GM23248 (cell line): Measurements from ENCODE around the gene THAP4. TPM values are rescaled to one million over a fixed set of nuclear protein-coding genes. Genes with fewer than 3 reads are reported as not detected.
"Not testable (repeated sequence)": the region's sequence is repeated elsewhere in the genome, so short reads cannot be mapped to it uniquely, and the experiment has no call there.

Source experiments
- DNase-seq: peaks from one replicate; pipeline ENCODE4 v3.0.0-alpha.2; 2015
- H2AFZ ChIP-seq: fragments of 200-600 bp; sonication (generic); 2 replicates; pipeline ENCODE4 v1.6.1; 2016; ENCODE audit warnings: antibody characterized with exemption
- H3F3A ChIP-seq: fragments of 200-600 bp; sonication (generic); 2 replicates; pipeline ENCODE4 v1.6.1; 2016; ENCODE audit warnings: mild to moderate bottlenecking, antibody characterized with exemption, mixed run types; ENCODE audit not compliant: insufficient read depth
- H3K27ac ChIP-seq: fragments of 200-600 bp; sonication (generic); 2 replicates; pipeline ENCODE4 v1.5.1; 2016; ENCODE audit warnings: mild to moderate bottlenecking
- H3K27me3 ChIP-seq: fragments of 200-600 bp; sonication (generic); replicated peaks from 2 replicates; pipeline ENCODE4 v1.6.1; 2016; ENCODE audit warnings: mild to moderate bottlenecking; ENCODE audit not compliant: insufficient read depth
- H3K36me3 ChIP-seq: fragments of 200-600 bp; sonication (generic); 2 replicates; pipeline ENCODE4 v1.6.1; 2016; ENCODE audit warnings: low read depth, mild to moderate bottlenecking
- H3K4me1 ChIP-seq: fragments of 200-600 bp; sonication (generic); 2 replicates; pipeline ENCODE4 v1.6.1; 2016; ENCODE audit warnings: mild to moderate bottlenecking; ENCODE audit not compliant: insufficient read depth
- H3K4me2 ChIP-seq: fragments of 200-600 bp; sonication (generic); one replicate; pipeline ENCODE4 v1.6.1; 2016; ENCODE audit warnings: mild to moderate bottlenecking; ENCODE audit not compliant: unreplicated experiment
- H3K4me3 ChIP-seq: fragments of 200-600 bp; sonication (generic); 2 replicates; pipeline ENCODE4 v1.5.1; 2016; ENCODE audit warnings: mild to moderate bottlenecking
- H3K79me2 ChIP-seq: fragments of 200-600 bp; sonication (generic); 2 replicates; pipeline ENCODE4 v1.6.1; 2016; ENCODE audit warnings: mild to moderate bottlenecking; ENCODE audit not compliant: insufficient read depth
- H3K9ac ChIP-seq: fragments of 200-600 bp; sonication (generic); 2 replicates; pipeline ENCODE4 v1.6.1; 2016; ENCODE audit warnings: mild to moderate bottlenecking
- H3K9me2 ChIP-seq: fragments of 200-600 bp; sonication (generic); 2 replicates; pipeline ENCODE4 v1.6.1; 2016; ENCODE audit warnings: mixed run types, mild to moderate bottlenecking, moderate library complexity; ENCODE audit not compliant: insufficient read depth
- H3K9me3 ChIP-seq: fragments of 200-600 bp; sonication (generic); one replicate; pipeline ENCODE4 v1.6.1; 2017; ENCODE audit warnings: low read depth
- H4K20me1 ChIP-seq: fragments of 200-600 bp; sonication (generic); 2 replicates; pipeline ENCODE4 v1.6.0; 2016; ENCODE audit not compliant: insufficient read depth
- EZH2 ChIP-seq: fragments of 200-600 bp; sonication (generic); IDR thresholded peaks from 2 replicates; pipeline ENCODE4 v1.6.1; 2018; ENCODE audit warnings: antibody characterized with exemption, mild to moderate bottlenecking; ENCODE audit not compliant: insufficient read depth, poor library complexity, severe bottlenecking
- EZH2phosphoT487 ChIP-seq: fragments of 200-600 bp; sonication (generic); IDR thresholded peaks from 2 replicates; pipeline ENCODE4 v1.6.1; 2018; ENCODE audit warnings: antibody characterized with exemption, moderate library complexity, mild to moderate bottlenecking, low read depth; ENCODE audit not compliant: insufficient read depth
- WGBS, 2 experiments: methylation state at CpG; one replicate each; pipeline ENCODE4 v1.1.6; 2015 to 2017; ENCODE audit warnings: low lambda C conversion rate in 2 of 2, low coverage in 1 of 2; ENCODE audit errors: missing lambda C conversion rate in 2 of 2; 5-methylcytosine and 5-hydroxymethylcytosine counted together
- in situ Hi-C: fragments of 300-500 bp; cut with MboI; formaldehyde crosslinking; loops from 2 replicates; pipeline ENCODE4 v1.15.0; 2020
- polyA plus RNA-seq: library from polyadenylated mRNA; unstranded; fragments of >200 nt; fragmentation: Nextera tagmentation; extraction: Ambion mirVana; gene quantifications from 2 replicates; pipeline ENCODE4 v1.2.1, GENCODE V29; 2016
- total RNA-seq: library from RNA; depleted of rRNA; stranded (reverse); fragments of >200 nt; shearing (Covaris generic); gene quantifications from 2 replicates; pipeline ENCODE4 v1.2.3, GENCODE V29; 2014

Gene THAP4
- total and polyA plus RNA-seq, 2 experiments from 2014 or later = 46.4 to 53.4 TPM

- in situ Hi-C loops = no loop called here
- WGBS, 2 experiments = 93 to 95% methylated on average over 20 to 21 of the region's 21 CpGs
Measured at GRCh38 chr2:241668354-241668753, 31.4 kb upstream of the THAP4 start.

GRCh38 chr2:241666627-241667400 is 29.9 kb upstream of the THAP4 start:
- DNase-seq = no peak
- 0 out of 2 replicates have a peak, but pooled peaks cover 3% of the 10 kb centered on the region for H4K20me1 ChIP-seq

More at GRCh38 chr2:241668354-241668753, 31.4 kb upstream of the THAP4 start:
- Histone ChIP-seq H3K9me3 (no peaks in the 10 kb centered on the region), H3K9me2 (no peaks in the 10 kb centered on the region), H3F3A (peaks cover 25% of the 10 kb centered on the region), H3K36me3 (no peaks in the 10 kb centered on the region), H3K27ac (no peak overlapping the region), H4K20me1 (0 out of 2 replicates have a peak, but pooled peaks cover 3% of the 10 kb centered on the region), H3K4me3 (no peak overlapping the region), H2AFZ (no peak overlapping the region), H3K4me2 (no peak overlapping the region), H3K9ac (no peak overlapping the region), H3K4me1 (0 out of 2 replicates have a peak, but pooled peaks cover 10% of the 10 kb centered on the region), H3K27me3 (no peaks in the 10 kb centered on the region), H3K79me2 (no peaks in the 10 kb centered on the region)
- no peak for TF ChIP-seq EZH2
- no peak for TF ChIP-seq EZH2phosphoT487
- DNase-seq = no peak

GRCh38 chr2:241665731-241666440 is 28.9 kb upstream of the THAP4 start:
- Histone ChIP-seq H3K79me2 (no peaks in the 10 kb centered on the region), H3K27ac (peak overlapping the region; percentile 87), H3K9me3 (no peaks in the 10 kb centered on the region), H2AFZ (no peak overlapping the region), H3K4me3 (no peak overlapping the region), H3K36me3 (no peaks in the 10 kb centered on the region), H4K20me1 (0 out of 2 replicates have a peak, but pooled peaks cover 3% of the 10 kb centered on the region), H3K9ac (peak overlapping the region; percentile 67), H3F3A (peaks cover 25% of the 10 kb centered on the region), H3K4me2 (no peak overlapping the region), H3K27me3 (no peaks in the 10 kb centered on the region), H3K9me2 (no peaks in the 10 kb centered on the region), H3K4me1 (0 out of 2 replicates have a peak, but pooled peaks cover 10% of the 10 kb centered on the region)
- peak; percentile 14 for DNase-seq
- TF ChIP-seq EZH2phosphoT487 = peak; percentile 75; the same call in 1 of the 2 replicates
- no peak for TF ChIP-seq EZH2
- WGBS, 2 experiments = 79 to 82% methylated on average over 23 of the region's 23 CpGs
- in situ Hi-C loops = no loop called here

More at GRCh38 chr2:241666627-241667400, 29.9 kb upstream of the THAP4 start:
- H3K4me1 ChIP-seq = 0 out of 2 replicates have a peak, but pooled peaks cover 10% of the 10 kb centered on the region
- H3F3A ChIP-seq = peaks cover 25% of the 10 kb centered on the region
- H3K4me3 ChIP-seq = no peak overlapping the region
- no peak for TF ChIP-seq EZH2phosphoT487
- no peak for TF ChIP-seq EZH2
- in situ Hi-C loops = no loop called here
- 75 to 83% methylated on average over 40 to 42 of the region's 42 CpGs for WGBS, 2 experiments
- H3K36me3 ChIP-seq = no peaks in the 10 kb centered on the region
- no peak overlapping the region for H3K27ac ChIP-seq
- H3K9me2 ChIP-seq = no peaks in the 10 kb centered on the region
- H3K4me2 ChIP-seq = no peak overlapping the region
- H3K27me3 ChIP-seq = no peaks in the 10 kb centered on the region
- no peak overlapping the region for H3K9ac ChIP-seq
- no peak overlapping the region for H2AFZ ChIP-seq
- no peaks in the 10 kb centered on the region for H3K79me2 ChIP-seq
- H3K9me3 ChIP-seq = no peaks in the 10 kb centered on the region

DNA sequence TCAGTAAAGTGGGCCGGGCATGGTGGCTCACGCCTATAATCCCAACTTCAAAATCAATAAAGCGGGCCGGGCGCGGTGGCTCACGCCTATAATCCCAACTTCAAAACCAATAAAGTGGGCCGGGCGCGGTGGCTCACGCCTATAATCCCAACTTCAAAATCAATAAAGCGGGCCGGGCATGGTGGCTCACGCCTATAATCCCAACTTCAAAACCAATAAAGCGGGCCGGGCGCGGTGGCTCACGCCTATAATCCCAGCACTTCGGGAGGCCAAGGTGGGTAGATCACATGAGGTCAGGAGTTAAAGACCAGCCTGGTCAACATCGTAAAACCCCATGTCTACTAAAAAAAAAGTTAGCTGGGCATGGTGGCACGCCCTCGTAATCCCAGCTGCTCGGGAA is 25.8 kb upstream of the THAP4 start:
- in situ Hi-C loops, H3K9me2 ChIP-seq, H3K9me3 ChIP-seq, H3K4me3 ChIP-seq, H3K27me3 ChIP-seq, H3K27ac ChIP-seq, H3K36me3 ChIP-seq, H3K79me2 ChIP-seq, H3K4me2 ChIP-seq, H2AFZ ChIP-seq, H3K9ac ChIP-seq, H4K20me1 ChIP-seq, DNase-seq: not testable (repeated sequence)
- peaks cover 25% of the 10 kb centered on the region for H3F3A ChIP-seq
- H3K4me1 ChIP-seq = 0 out of 2 replicates have a peak, but pooled peaks cover 10% of the 10 kb centered on the region
- WGBS, 2 experiments = 92 to 95% methylated on average over 24 of the region's 24 CpGs
